H1 (cell line): ENCODE measurements around the gene SWI5. TPM values are rescaled to one million over a fixed set of nuclear protein-coding genes. Genes with fewer than 3 reads are reported as not detected.

ENCODE experiments used
- CHD2 ChIP-seq: IDR thresholded peaks from 2 replicates; pipeline ENCODE4 v1.6.1; 2012; ENCODE audit warnings: low read length, improper control_type of control experiment
- CTCF ChIP-seq, 3 experiments: IDR thresholded peaks; 1 replicate in 2 of 3; 2 replicates in 1 of 3; pipeline versions ENCODE4 v1.5.1 to v1.6.1; 2011; ENCODE audit warnings: low read length in 3 of 3, mild to moderate bottlenecking in 3 of 3, inconsistent platforms in 2 of 3, low read depth in 1 of 3, moderate library complexity in 1 of 3; ENCODE audit not compliant: insufficient read depth in 1 of 3; ENCODE audit errors: control extremely low read depth in 1 of 3
- JUN ChIP-seq: IDR thresholded peaks from 2 replicates; pipeline ENCODE4 v1.6.1; 2011; ENCODE audit warnings: low read depth, mild to moderate bottlenecking, improper control_type of control experiment, low read length
- NANOG ChIP-seq: IDR thresholded peaks from 2 replicates; pipeline ENCODE4 v1.6.1; 2011; ENCODE audit warnings: low read length, low read depth, mild to moderate bottlenecking, inconsistent platforms; ENCODE audit not compliant: insufficient read depth, poor library complexity, severe bottlenecking
- RXRA ChIP-seq: IDR thresholded peaks from 2 replicates; pipeline ENCODE4 v1.6.1; 2011; ENCODE audit warnings: low read depth, mild to moderate bottlenecking, low read length, moderate library complexity; ENCODE audit not compliant: insufficient read depth
- SP4 ChIP-seq: IDR thresholded peaks from 2 replicates; pipeline ENCODE4 v1.6.1; 2012; ENCODE audit warnings: low read length, inconsistent platforms
- polyA plus RNA-seq, 7 experiments: library from polyadenylated mRNA; depleted of rRNA in 3 of 7; stranded (reverse) in 5 of 7; unstranded in 2 of 7; fragments of >200 nt in 5 of 7; fragments of 200-250 nt in 2 of 7; gene quantifications; 1 replicate in 5 of 7; 2 replicates in 1 of 7; 4 replicates in 1 of 7; pipeline versions ENCODE4 v1.2.1 to v1.2.3, GENCODE V29; 2011 to 2013; ENCODE audit warnings: missing spikeins in 2 of 7, mixed read lengths in 2 of 7
- total RNA-seq: library from RNA; stranded (reverse); fragmentation: NEBNext Ultra II Directional; extraction: Animal tissue kit (Norgen Biotek cat#: 25700); gene quantifications from 2 replicates; pipeline ENCODE4 v1.2.1, GENCODE V29; 2021

Gene SWI5
- total and polyA plus RNA-seq, 2 of the 8 experiments (the other 6 are each of a cell fraction or from before 2014, with no cell fraction given), result 29.0 to 59.5 TPM

GRCh38 chr9:128321343-128321742 lies 45.3 kb downstream of the SWI5 start (continued):
- TF ChIP-seq JUN (no peak), SP4 (no peak), NANOG (no peak), CHD2 (no peak), CTCF (IDR thresholded peaks at IDR 0.05; ENCODE audit: control extremely low read depth in 1 of 3, insufficient read depth in 1 of 3, low read depth in 1 of 3, low read length in 3 of 3) (no peak), RXRA (no peak)
